GM12878 (cell line): ENCODE data around the gene MMP20. TPM values are rescaled to one million over a fixed set of nuclear protein-coding genes. Genes with fewer than 3 reads are reported as not detected.
A peak's percentile ranks its signal among the peaks of the same experiment; 100 is the strongest.

Experiments used
- ATAC-seq: fragments of 200-7000 bp; cut with Tn5 transposase; 3 replicates; pipeline ENCODE4 v1.9.1; 2020; ENCODE audit warnings: mild to moderate bottlenecking, moderate library complexity
- BruUV-seq: library from RNA; stranded (reverse); fragments of 400-500 nt; replicated peaks from 2 replicates; lab custom pipeline; 2021; lab: Mats Ljungman, UMichigan
- CTCF ChIA-PET: fragments of 300-600 bp; sonication (Branson Sonifier 250); formaldehyde crosslinking; extraction: SDS; loops from one replicate; lab custom pipeline; 2021; ENCODE audit warnings: inconsistent platforms; lab: Yijun Ruan, JAX
- POLR2A ChIA-PET: fragments of 350-600 bp; formaldehyde crosslinking; extraction: SDS; loops from one replicate; lab custom pipeline; 2021; ENCODE audit warnings: inconsistent platforms; lab: Charles Lee
- RAD21 ChIA-PET: fragments of 300-600 bp; sonication (Branson Sonifier 250); formaldehyde crosslinking; loops from one replicate; lab custom pipeline; 2023; ENCODE audit warnings: antibody characterized with exemption; ENCODE audit not compliant: unreplicated experiment; lab: Charles Lee
- SMC1A ChIA-PET: fragments of 300-600 bp; sonication (Branson Sonifier 250); formaldehyde crosslinking; loops from one replicate; lab custom pipeline; 2023; ENCODE audit not compliant: unreplicated experiment, uncharacterized antibody; lab: Charles Lee
- DNase-seq: peaks from one replicate; pipeline ENCODE4 v3.0.0-alpha.2; 2011; ENCODE audit warnings: low read depth, low spot score
- FAIRE-seq: peaks from 3 replicates; lab custom pipeline; 2011; peaks lifted over from hg19 to GRCh38; lab: Jason Lieb, UNC
- H2AFZ ChIP-seq: 2 replicates; pipeline ENCODE4 v1.6.0; 2011; ENCODE audit warnings: low read depth, low read length, control low read depth; ENCODE audit not compliant: control insufficient read depth
- H3K27ac ChIP-seq: 2 replicates; pipeline ENCODE4 v1.5.1; 2011; ENCODE audit warnings: control low read depth; ENCODE audit not compliant: control insufficient read depth, insufficient read depth
- H3K27me3 ChIP-seq, 2 experiments: replicated peaks in 1 of 2; 2 replicates each; pipeline versions ENCODE4 v1.6.0 to v1.6.1; 2011; ENCODE audit warnings: low read length in 1 of 2; ENCODE audit not compliant: control insufficient read depth in 2 of 2, insufficient read depth in 2 of 2
- H3K36me3 ChIP-seq, 2 experiments: 2 replicates each; pipeline ENCODE4 v1.5.1; 2011; ENCODE audit warnings: low read length in 1 of 2; ENCODE audit not compliant: control insufficient read depth in 2 of 2, insufficient read depth in 2 of 2
- H3K4me1 ChIP-seq: 2 replicates; pipeline ENCODE4 v1.6.1; 2011; ENCODE audit warnings: mild to moderate bottlenecking, low read length, moderate library complexity, mixed read lengths; ENCODE audit not compliant: control insufficient read depth, insufficient read depth
- H3K4me2 ChIP-seq: 2 replicates; pipeline ENCODE4 v1.6.0; 2011; ENCODE audit warnings: control low read depth; ENCODE audit not compliant: control insufficient read depth, insufficient read depth
- H3K4me3 ChIP-seq: fragments of 200-600 bp; sonication (generic); 2 replicates; pipeline ENCODE4 v1.5.1; 2016
- H3K79me2 ChIP-seq: 2 replicates; pipeline ENCODE4 v1.6.0; 2011; ENCODE audit warnings: low read length; ENCODE audit not compliant: control insufficient read depth, insufficient read depth
- H3K9ac ChIP-seq: 2 replicates; pipeline ENCODE4 v1.8.0; 2011; ENCODE audit warnings: low read length, control low read depth, mixed read lengths; ENCODE audit not compliant: control insufficient read depth, insufficient read depth
- H3K9me3 ChIP-seq: replicated peaks from 3 replicates; pipeline ENCODE4 v1.5.1; 2011; ENCODE audit warnings: mild to moderate bottlenecking, low read length; ENCODE audit not compliant: control insufficient read depth, insufficient read depth
- H4K20me1 ChIP-seq: 2 replicates; pipeline ENCODE4 v1.6.0; 2011; ENCODE audit not compliant: control insufficient read depth, insufficient read depth
- CREB1 ChIP-seq: IDR thresholded peaks from 2 replicates; pipeline ENCODE4 v1.6.1; 2012; ENCODE audit warnings: low read depth, mild to moderate bottlenecking, inconsistent platforms
- EP300 ChIP-seq, 2 experiments: fragments of 150-350 bp in 1 of 2; IDR thresholded peaks; 2 replicates each; pipeline ENCODE4 v1.6.1; 2011 to 2012; ENCODE audit warnings: low read depth in 2 of 2, low read length in 2 of 2, borderline replicate concordance in 1 of 2, improper control_type of control experiment in 1 of 2, inconsistent platforms in 1 of 2; ENCODE audit not compliant: control insufficient read depth in 1 of 2
- FOS ChIP-seq: IDR thresholded peaks from 3 replicates; pipeline ENCODE4 v1.6.1; 2011; ENCODE audit warnings: borderline replicate concordance; ENCODE audit not compliant: insufficient read length; ENCODE audit errors: extremely low read depth
- GABPA ChIP-seq: IDR thresholded peaks from 2 replicates; pipeline ENCODE4 v1.6.1; 2014; ENCODE audit warnings: antibody characterized with exemption, low read depth, mild to moderate bottlenecking, inconsistent platforms
- IKZF2 ChIP-seq, 2 experiments: fragments of 450-650 bp; IDR thresholded peaks; 2 replicates each; pipeline ENCODE4 v1.6.1; 2017; ENCODE audit warnings: mild to moderate bottlenecking in 2 of 2, moderate library complexity in 2 of 2
- MEF2B ChIP-seq: fragments of 450-650 bp; IDR thresholded peaks from 2 replicates; pipeline ENCODE4 v1.6.1; 2018; ENCODE audit warnings: mild to moderate bottlenecking, moderate library complexity; ENCODE audit not compliant: partially characterized antibody, poor library complexity, severe bottlenecking
- MXI1 ChIP-seq: fragments of 150-350 bp; IDR thresholded peaks from 2 replicates; pipeline ENCODE4 v1.6.1; 2011; ENCODE audit warnings: low read depth, mild to moderate bottlenecking, inconsistent platforms, low read length, improper control_type of control experiment
- MYC ChIP-seq: IDR thresholded peaks from 2 replicates; pipeline ENCODE4 v1.6.1; 2011; ENCODE audit warnings: mild to moderate bottlenecking, low read length, moderate library complexity, inconsistent platforms; ENCODE audit not compliant: insufficient read depth, insufficient replicate concordance, insufficient read length, severe bottlenecking
- NFIC ChIP-seq: IDR thresholded peaks from 2 replicates; pipeline ENCODE4 v1.6.1; 2012; ENCODE audit warnings: low read depth, mild to moderate bottlenecking, inconsistent platforms, low read length, moderate library complexity
- NR2C1 ChIP-seq: fragments of 450-650 bp; IDR thresholded peaks from 2 replicates; pipeline ENCODE4 v1.6.1; 2017; ENCODE audit warnings: antibody characterized with exemption, mild to moderate bottlenecking, moderate library complexity
- NRF1 ChIP-seq: conservative IDR thresholded peaks from 2 replicates; pipeline ENCODE4 v1.6.1; 2011; ENCODE audit warnings: mild to moderate bottlenecking, low read depth, low read length, improper control_type of control experiment
- RUNX3 ChIP-seq: IDR thresholded peaks from 2 replicates; pipeline ENCODE4 v1.6.1; 2012; ENCODE audit warnings: low read length, inconsistent platforms
- TARDBP ChIP-seq: IDR thresholded peaks from 2 replicates; pipeline ENCODE4 v1.6.1; 2016; ENCODE audit warnings: borderline replicate concordance
- TBL1XR1 ChIP-seq: IDR thresholded peaks from 2 replicates; pipeline ENCODE4 v1.6.1; 2012; ENCODE audit warnings: low read depth, low read length, improper control_type of control experiment
- ZNF217 ChIP-seq: fragments of 450-650 bp; IDR thresholded peaks from 2 replicates; pipeline ENCODE4 v1.6.1; 2017; ENCODE audit warnings: antibody characterized with exemption, mild to moderate bottlenecking
- ZNF24 ChIP-seq: fragments of 450-650 bp; IDR thresholded peaks from 2 replicates; pipeline ENCODE4 v1.6.1; 2017; ENCODE audit warnings: antibody characterized with exemption, mild to moderate bottlenecking
- ZNF274 ChIP-seq: IDR thresholded peaks from one replicate; pipeline ENCODE4 v1.8.0; 2011; ENCODE audit not compliant: insufficient read length, insufficient read depth
- in situ Hi-C: fragments of 300-500 bp; cut with MboI; formaldehyde crosslinking; loops from 9 replicates; pipeline ENCODE4 v1.14.3; 2018; ENCODE audit warnings: mixed read lengths
- intact Hi-C: fragments of 100-400 bp; cut with micrococcal nuclease; formaldehyde crosslinking; loops from one replicate; pipeline ENCODE4 v1.14.2; 2022; ENCODE audit not compliant: unreplicated experiment
- polyA plus RNA-seq, 11 experiments: library from polyadenylated mRNA; depleted of rRNA in 4 of 11; unstranded in 6 of 11; stranded (reverse) in 5 of 11; fragments of >200 nt; fragmentation: Nextera tagmentation in 4 of 11; fragmentation: Illumina TruSeq in 1 of 11; extraction: Ambion mirVana in 4 of 11; extraction: Trizol in 1 of 11; gene quantifications; 1 replicate in 1 of 11; 2 replicates in 10 of 11; pipeline versions ENCODE4 v1.2.1 to v1.2.3, GENCODE V29; 2011 to 2016; ENCODE audit warnings: inconsistent platforms in 2 of 11, missing spikeins in 2 of 11, low read depth in 1 of 11
- total RNA-seq, 4 experiments: library from RNA; depleted of rRNA in 3 of 4; stranded (reverse); fragments of >200 nt in 3 of 4; fragmentation: Illumina TruSeq in 1 of 4; extraction: Trizol in 1 of 4; gene quantifications; 2 replicates each; pipeline versions ENCODE4 v1.2.1 to v1.2.3, GENCODE V29; 2013 to 2021
- TF ChIP-seq, protein P1 (sequence below): IDR thresholded peaks from 2 replicates; pipeline ENCODE4 v1.6.1; 2012; ENCODE audit warnings: low read depth, low read length, improper control_type of control experiment
- TF ChIP-seq, protein P2 (sequence below): fragments of 450-650 bp; IDR thresholded peaks from 2 replicates; pipeline ENCODE4 v1.6.1; 2016; ENCODE audit warnings: mild to moderate bottlenecking

MMP20 gene
- total and polyA plus RNA-seq, 10 of the 15 experiments (the other 5 are each of a cell fraction or from before 2014, with no cell fraction given), result 0.10 to 0.57 (median 0.19) TPM; not detected in 2

DNA sequence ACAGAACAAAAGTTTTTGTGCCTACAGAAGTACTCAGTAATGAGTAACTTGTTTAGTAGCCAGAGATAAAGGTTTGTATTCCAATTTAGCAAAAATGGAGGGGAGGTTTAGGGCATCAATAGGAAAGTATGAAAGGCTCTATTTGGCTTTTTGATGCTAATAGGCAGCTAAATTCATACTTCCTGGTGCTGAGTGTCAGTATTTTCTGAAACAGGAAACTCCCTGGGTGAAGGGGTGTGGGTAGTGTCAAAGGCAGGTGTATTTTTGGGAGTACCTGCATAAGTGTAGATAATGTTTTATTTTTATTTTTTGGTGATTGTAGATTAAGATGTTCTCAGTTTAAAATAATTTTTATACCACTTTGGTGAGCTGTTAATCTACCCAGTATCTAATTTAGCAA, 65.3 kb downstream of the MMP20 start:
- H3K4me1 ChIP-seq, result peaks cover 56% of the 10 kb centered on the region
- H3K4me3 ChIP-seq, result no peak overlapping the region
- DNase-seq (no peak), FAIRE-seq (no peak), ATAC-seq (peak; percentile 71)
- peaks cover 0 to 1% of the 10 kb centered on the region in 2 experiments; a peak in 1 of 4 replicates for H3K36me3 ChIP-seq
- no peak overlapping the region for H2AFZ ChIP-seq
- H3K9ac ChIP-seq, result no peak overlapping the region
- BruUV-seq, result no TSS peak
- ChIA-PET CTCF (interaction anchor here (0.7 to 4.9 kb wide), 14 partner anchors 9 to 265 kb away, joined by 3 to 58 read pairs (median 5); no protein-coding TSS in a partner anchor), SMC1A (interaction anchor here (0.8 to 18.2 kb wide), 17 partner anchors 10 to 271 kb away, joined by 3 to 399 read pairs (median 4); no protein-coding TSS in a partner anchor), POLR2A (interaction anchor here (0.9 to 3.5 kb wide), 13 partner anchors 10 to 52 kb away, joined by 3 to 41 read pairs (median 5); partner anchors contain the start of gene MMP7), RAD21 (interaction anchor here (1.0 to 3.4 kb wide), 21 partner anchors 10 to 191 kb away, joined by 3 to 63 read pairs (median 8); no protein-coding TSS in a partner anchor)
- peaks cover 10% of the 10 kb centered on the region for H3K9me3 ChIP-seq
- peak overlapping the region; percentile 65 for H3K27ac ChIP-seq
- intact Hi-C loops, result loop anchor here (1.0 to 5.0 kb wide), 4 partner anchors 13 to 243 kb away; partner anchors contain the start of gene BIRC3
- H3K27me3 ChIP-seq, result no peaks in the 10 kb centered on the region
- peak overlapping the region; percentile 91 for H3K4me2 ChIP-seq
- in situ Hi-C loops, result no loop called here
- H3K79me2 ChIP-seq, result no peaks in the 10 kb centered on the region
- H4K20me1 ChIP-seq, result no peaks in the 10 kb centered on the region
- TF ChIP-seq GABPA (peak; percentile 31; the same call in 1 of the 2 replicates), TARDBP (no peak), NRF1 (no peak), EP300 (IDR thresholded peaks at IDR 0.05; ENCODE audit: borderline replicate concordance in 1 of 2, control insufficient read depth in 1 of 2, low read depth in 2 of 2, low read length in 2 of 2) (peak; percentile 6 to 30; a peak in 1 of 4 replicates), ZNF217 (no peak), MYC (no peak), ZNF274 (no peak), FOS (no peak), MXI1 (no peak), MEF2B (peak; percentile 53), NFIC (peak; percentile 26; the same call in 1 of the 2 replicates), NR2C1 (no peak), CREB1 (no peak; the same call in 1 of the 2 replicates), RUNX3 (peak; percentile 75), ZNF24 (0 out of 2 replicates have a peak, but pooled peaks have one; percentile 23), IKZF2 (IDR thresholded peaks at IDR 0.05) (no peak; a peak in 1 of 4 replicates), TBL1XR1 (peak; percentile 67; the same call in 1 of the 2 replicates)
- TF ChIP-seq, protein P1, sequence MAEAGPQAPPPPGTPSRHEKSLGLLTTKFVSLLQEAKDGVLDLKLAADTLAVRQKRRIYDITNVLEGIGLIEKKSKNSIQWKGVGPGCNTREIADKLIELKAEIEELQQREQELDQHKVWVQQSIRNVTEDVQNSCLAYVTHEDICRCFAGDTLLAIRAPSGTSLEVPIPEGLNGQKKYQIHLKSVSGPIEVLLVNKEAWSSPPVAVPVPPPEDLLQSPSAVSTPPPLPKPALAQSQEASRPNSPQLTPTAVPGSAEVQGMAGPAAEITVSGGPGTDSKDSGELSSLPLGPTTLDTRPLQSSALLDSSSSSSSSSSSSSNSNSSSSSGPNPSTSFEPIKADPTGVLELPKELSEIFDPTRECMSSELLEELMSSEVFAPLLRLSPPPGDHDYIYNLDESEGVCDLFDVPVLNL, result no peak
- TF ChIP-seq, protein P2, sequence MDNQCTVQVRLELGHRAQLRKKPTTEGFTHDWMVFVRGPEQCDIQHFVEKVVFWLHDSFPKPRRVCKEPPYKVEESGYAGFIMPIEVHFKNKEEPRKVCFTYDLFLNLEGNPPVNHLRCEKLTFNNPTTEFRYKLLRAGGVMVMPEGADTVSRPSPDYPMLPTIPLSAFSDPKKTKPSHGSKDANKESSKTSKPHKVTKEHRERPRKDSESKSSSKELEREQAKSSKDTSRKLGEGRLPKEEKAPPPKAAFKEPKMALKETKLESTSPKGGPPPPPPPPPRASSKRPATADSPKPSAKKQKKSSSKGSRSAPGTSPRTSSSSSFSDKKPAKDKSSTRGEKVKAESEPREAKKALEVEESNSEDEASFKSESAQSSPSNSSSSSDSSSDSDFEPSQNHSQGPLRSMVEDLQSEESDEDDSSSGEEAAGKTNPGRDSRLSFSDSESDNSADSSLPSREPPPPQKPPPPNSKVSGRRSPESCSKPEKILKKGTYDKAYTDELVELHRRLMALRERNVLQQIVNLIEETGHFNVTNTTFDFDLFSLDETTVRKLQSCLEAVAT, result no peak
